HCT116 (cell line): ENCODE measurements around the gene ELFN2. TPM values are rescaled to one million over a fixed set of nuclear protein-coding genes. Genes with fewer than 3 reads are reported as not detected.

Source experiments
- ATAC-seq: fragments of 200-7000 bp; cut with Tn5 transposase; 2 replicates; pipeline ENCODE4 v1.9.1; 2020; ENCODE audit warnings: mild to moderate bottlenecking, moderate library complexity
- BruUV-seq: library from RNA; stranded (reverse); fragments of 400-500 nt; replicated peaks from 2 replicates; lab custom pipeline; 2021; lab: Mats Ljungman, UMichigan
- CTCF ChIA-PET: fragments of 300-600 bp; sonication (Branson Sonifier 250); formaldehyde crosslinking; loops from one replicate; lab custom pipeline; 2021; ENCODE audit warnings: antibody characterized with exemption; lab: Charles Lee
- POLR2A ChIA-PET: fragments of 300-600, 350-600 bp; sonication (Branson Sonifier 250); formaldehyde crosslinking; loops from one replicate; lab custom pipeline; 2021; ENCODE audit warnings: antibody characterized with exemption; lab: Charles Lee
- RAD21 ChIA-PET, 2 experiments: fragments of 300-600 bp; sonication (Branson Sonifier 250); formaldehyde crosslinking; loops; one replicate each; lab custom pipeline; 2023; ENCODE audit warnings: low total read pairs in 2 of 2; ENCODE audit not compliant: uncharacterized antibody in 2 of 2, unreplicated experiment in 2 of 2, low non-redundant PET in 1 of 2; lab: Charles Lee
- DNase-seq: peaks from one replicate; pipeline ENCODE4 v3.0.0-alpha.2; 2010; ENCODE audit warnings: low read depth, low spot score
- H2AFZ ChIP-seq: fragments of 200-600 bp; shearing (Covaris generic), sonication (generic); 2 replicates; pipeline ENCODE4 v1.6.1; 2017; ENCODE audit warnings: low read depth, mixed run types, mixed read lengths, antibody characterized with exemption, low read length; ENCODE audit not compliant: poor library complexity, severe bottlenecking
- H3K27ac ChIP-seq: 2 replicates; pipeline ENCODE4 v1.5.1; 2012; ENCODE audit warnings: low read depth, low read length
- H3K27me3 ChIP-seq: fragments of 200-600 bp; sonication (generic); 2 replicates; pipeline ENCODE4 v1.6.1; 2016; ENCODE audit warnings: mixed run types, low read length, mixed read lengths; ENCODE audit not compliant: insufficient read depth
- H3K36me3 ChIP-seq, 2 experiments: fragments of 200-500 bp in 1 of 2; fragments of 200-600 bp in 1 of 2; sonication (Bioruptor generic) in 1 of 2; sonication (generic) in 1 of 2; 2 replicates each; pipeline versions ENCODE4 v1.5.1 to v1.6.1; 2014 to 2016; ENCODE audit warnings: low read length in 2 of 2, inconsistent platforms in 1 of 2, mixed read lengths in 1 of 2, mixed run types in 1 of 2; ENCODE audit not compliant: insufficient read depth in 2 of 2, control insufficient read depth in 1 of 2
- H3K4me1 ChIP-seq, 2 experiments: fragments of 200-600 bp in 1 of 2; sonication (generic) in 1 of 2; 2 replicates each; pipeline versions ENCODE4 v1.5.1 to v1.6.1; 2012 to 2017; ENCODE audit warnings: low read length in 2 of 2, inconsistent platforms in 1 of 2, mild to moderate bottlenecking in 1 of 2, mixed read lengths in 1 of 2, mixed run types in 1 of 2, moderate library complexity in 1 of 2; ENCODE audit not compliant: insufficient read depth in 2 of 2, control insufficient read depth in 1 of 2
- H3K4me2 ChIP-seq: fragments of 200-600 bp; sonication (generic); 2 replicates; pipeline ENCODE4 v1.6.1; 2017; ENCODE audit warnings: mixed run types, low read length, mixed read lengths
- H3K4me3 ChIP-seq, 2 experiments: fragments of 200-600 bp in 1 of 2; sonication (generic) in 1 of 2; replicated peaks in 1 of 2; 2 replicates each; pipeline ENCODE4 v1.5.1; 2011 to 2016; ENCODE audit warnings: low read length in 2 of 2, control low read depth in 1 of 2, low read depth in 1 of 2, mild to moderate bottlenecking in 1 of 2, mixed read lengths in 1 of 2, mixed run types in 1 of 2
- H3K79me2 ChIP-seq: fragments of 200-600 bp; sonication (generic); 2 replicates; pipeline ENCODE4 v1.6.1; 2017; ENCODE audit warnings: mild to moderate bottlenecking, mixed run types, low read length, moderate library complexity, mixed read lengths; ENCODE audit not compliant: insufficient read depth
- H3K9ac ChIP-seq: fragments of 200-600 bp; sonication (generic); 2 replicates; pipeline ENCODE4 v1.6.1; 2016; ENCODE audit warnings: low read length, mixed read lengths
- H3K9me2 ChIP-seq: fragments of 200-600 bp; sonication (generic), shearing (Covaris generic); 2 replicates; pipeline ENCODE4 v1.6.1; 2017; ENCODE audit warnings: mixed run types, mild to moderate bottlenecking, moderate library complexity; ENCODE audit not compliant: insufficient read depth
- H3K9me3 ChIP-seq, 2 experiments: fragments of 200-500 bp in 1 of 2; fragments of 200-600 bp in 1 of 2; sonication (Bioruptor generic) in 1 of 2; sonication (generic) in 1 of 2; 2 replicates each; pipeline ENCODE4 v1.6.1; 2014 to 2017; ENCODE audit warnings: low read length in 2 of 2, mixed read lengths in 2 of 2, inconsistent platforms in 1 of 2, low read depth in 1 of 2, mild to moderate bottlenecking in 1 of 2, mixed run types in 1 of 2, moderate library complexity in 1 of 2; ENCODE audit not compliant: control insufficient read depth in 1 of 2, insufficient read depth in 1 of 2
- H4K20me1 ChIP-seq: fragments of 200-600 bp; sonication (generic), shearing (Covaris generic); 2 replicates; pipeline ENCODE4 v1.6.1; 2017; ENCODE audit warnings: mixed run types, mild to moderate bottlenecking, moderate library complexity; ENCODE audit not compliant: insufficient read depth
- CBX3 ChIP-seq: IDR thresholded peaks from 2 replicates; pipeline ENCODE4 v1.6.1; 2012; ENCODE audit warnings: low read depth
- EZH2 ChIP-seq: fragments of 200-600 bp; sonication (generic); IDR thresholded peaks from 2 replicates; pipeline ENCODE4 v1.6.1; 2017; ENCODE audit warnings: antibody characterized with exemption, mixed run types
- FOSL1 ChIP-seq: IDR thresholded peaks from 2 replicates; pipeline ENCODE4 v1.6.1; 2012; ENCODE audit warnings: low read depth
- JUND ChIP-seq: IDR thresholded peaks from 2 replicates; pipeline ENCODE4 v1.6.1; 2012
- RAD21 ChIP-seq: IDR thresholded peaks from 2 replicates; pipeline ENCODE4 v1.6.1; 2012; ENCODE audit warnings: low read depth, mild to moderate bottlenecking
- SRF ChIP-seq: IDR thresholded peaks from 2 replicates; pipeline ENCODE4 v1.6.1; 2012; ENCODE audit warnings: low read depth
- TCF7L2 ChIP-seq: IDR thresholded peaks from 2 replicates; pipeline ENCODE4 v1.7.0; 2011; ENCODE audit warnings: borderline replicate concordance, inconsistent platforms; ENCODE audit not compliant: insufficient read depth, insufficient read length; ENCODE audit errors: extremely low read depth
- YY1 ChIP-seq: IDR thresholded peaks from 2 replicates; pipeline ENCODE4 v1.6.1; 2011; ENCODE audit warnings: low read length, low read depth, moderate library complexity, mild to moderate bottlenecking; ENCODE audit not compliant: insufficient replicate concordance; ENCODE audit errors: extremely low read depth
- ZFX ChIP-seq: fragments of 450-650 bp; IDR thresholded peaks from 2 replicates; pipeline ENCODE4 v1.6.1; 2017
- intact Hi-C: fragments of 100-400 bp; cut with micrococcal nuclease; formaldehyde crosslinking; loops from 2 replicates; pipeline ENCODE4 v1.10.0; 2022
- total RNA-seq: library from RNA; stranded (reverse); gene quantifications from one replicate; pipeline ENCODE4 v1.2.1, GENCODE V29; 2021; ENCODE audit not compliant: unreplicated experiment
- TF ChIP-seq, protein P1 (sequence below), 3 experiments: fragments of 200-600 bp in 1 of 3; sonication (generic) in 1 of 3; IDR thresholded peaks in 2 of 3; conservative IDR thresholded peaks in 1 of 3; 2 replicates each; pipeline ENCODE4 v1.5.1; 2012 to 2017; ENCODE audit warnings: low read depth in 2 of 3, low read length in 2 of 3, antibody characterized with exemption in 1 of 3, borderline replicate concordance in 1 of 3, control low read depth in 1 of 3, mild to moderate bottlenecking in 1 of 3, mixed read lengths in 1 of 3, mixed run types in 1 of 3, moderate library complexity in 1 of 3; ENCODE audit not compliant: insufficient read depth in 1 of 3
- TF ChIP-seq, protein P2 (sequence below): IDR thresholded peaks from 2 replicates; pipeline ENCODE4 v1.6.1; 2012
- TF ChIP-seq, protein P3 (sequence below): IDR thresholded peaks from 2 replicates; pipeline ENCODE4 v1.6.1; 2012
- TF ChIP-seq, protein P4 (sequence below): IDR thresholded peaks from 2 replicates; pipeline ENCODE4 v1.6.1; 2012; ENCODE audit warnings: low read depth
- TF ChIP-seq, protein P5 (sequence below): IDR thresholded peaks from 2 replicates; pipeline ENCODE4 v1.6.1; 2011; ENCODE audit warnings: mild to moderate bottlenecking, low read length, moderate library complexity; ENCODE audit not compliant: insufficient replicate concordance; ENCODE audit errors: extremely low read depth

ELFN2 gene
- total RNA-seq, 1 experiment from 2014 or later = 45.4 TPM

DNA sequence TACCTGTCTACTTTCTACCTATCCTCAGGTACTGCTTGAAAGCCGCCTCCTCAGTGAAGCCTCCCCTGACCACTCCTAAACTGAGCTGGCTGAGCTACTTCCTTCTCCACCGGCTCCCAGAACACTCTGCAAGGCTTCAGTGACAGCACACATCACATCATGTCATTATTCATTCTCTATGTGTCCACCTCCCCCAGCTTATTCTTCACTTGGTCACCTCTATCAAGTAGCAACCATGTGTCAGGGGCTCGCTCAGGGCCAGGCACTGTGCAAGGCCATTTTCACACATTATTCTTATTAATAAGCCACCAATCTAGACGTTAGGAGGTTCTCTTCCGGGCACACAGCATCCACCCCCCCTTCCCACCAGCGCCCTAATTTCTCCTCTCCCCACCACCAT is 3.7 kb upstream of the ELFN2 start:
- H2AFZ ChIP-seq = no peak overlapping the region
- no peaks in the 10 kb centered on the region for H3K9me2 ChIP-seq
- no peaks in the 10 kb centered on the region for H3K27me3 ChIP-seq
- peaks cover 0 to 12% of the 10 kb centered on the region in 2 experiments; a peak in 1 of 4 replicates for H3K9me3 ChIP-seq
- BruUV-seq = no TSS peak
- peaks cover 55 to 86% of the 10 kb centered on the region in 2 experiments for H3K4me1 ChIP-seq
- peak overlapping the region; percentile 60 for H3K4me2 ChIP-seq
- H4K20me1 ChIP-seq = no peaks in the 10 kb centered on the region
- no peak overlapping the region for H3K4me3 ChIP-seq
- no peak for ATAC-seq
- ChIA-PET CTCF (interaction anchor here (1.0 to 5.7 kb wide), 3 partner anchors 11 to 114 kb away, joined by 3 to 47 read pairs (median 5); no protein-coding TSS in a partner anchor), RAD21 (interaction anchor here in 1 of 2 experiments (0.7 to 0.8 kb wide), 3 partner anchors 88 to 113 kb away, joined by 3 to 5 read pairs (median 4); no protein-coding TSS in a partner anchor), POLR2A (interaction anchor here (0.7 to 2.2 kb wide), 3 partner anchors 100 to 156 kb away, joined by 3 to 9 read pairs (median 6); no protein-coding TSS in a partner anchor)
- no peak for DNase-seq
- no peaks in the 10 kb centered on the region for H3K36me3 ChIP-seq
- peak overlapping the region; percentile 86 for H3K27ac ChIP-seq
- intact Hi-C loops = no loop called here
- H3K79me2 ChIP-seq = peaks cover 22% of the 10 kb centered on the region
- peak overlapping the region; percentile 44; the same call in 1 of the 2 replicates for H3K9ac ChIP-seq
- TF ChIP-seq CBX3 (no peak), TCF7L2 (no peak), YY1 (no peak), RAD21 (no peak), ZFX (no peak), JUND (no peak), FOSL1 (no peak), EZH2 (no peak), SRF (no peak)
- TF ChIP-seq, protein P1, sequence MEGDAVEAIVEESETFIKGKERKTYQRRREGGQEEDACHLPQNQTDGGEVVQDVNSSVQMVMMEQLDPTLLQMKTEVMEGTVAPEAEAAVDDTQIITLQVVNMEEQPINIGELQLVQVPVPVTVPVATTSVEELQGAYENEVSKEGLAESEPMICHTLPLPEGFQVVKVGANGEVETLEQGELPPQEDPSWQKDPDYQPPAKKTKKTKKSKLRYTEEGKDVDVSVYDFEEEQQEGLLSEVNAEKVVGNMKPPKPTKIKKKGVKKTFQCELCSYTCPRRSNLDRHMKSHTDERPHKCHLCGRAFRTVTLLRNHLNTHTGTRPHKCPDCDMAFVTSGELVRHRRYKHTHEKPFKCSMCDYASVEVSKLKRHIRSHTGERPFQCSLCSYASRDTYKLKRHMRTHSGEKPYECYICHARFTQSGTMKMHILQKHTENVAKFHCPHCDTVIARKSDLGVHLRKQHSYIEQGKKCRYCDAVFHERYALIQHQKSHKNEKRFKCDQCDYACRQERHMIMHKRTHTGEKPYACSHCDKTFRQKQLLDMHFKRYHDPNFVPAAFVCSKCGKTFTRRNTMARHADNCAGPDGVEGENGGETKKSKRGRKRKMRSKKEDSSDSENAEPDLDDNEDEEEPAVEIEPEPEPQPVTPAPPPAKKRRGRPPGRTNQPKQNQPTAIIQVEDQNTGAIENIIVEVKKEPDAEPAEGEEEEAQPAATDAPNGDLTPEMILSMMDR (IDR thresholded peaks at IDR 0.05 in 2 of 3, conservative IDR thresholded peaks at IDR 0.05 in 1 of 3; ENCODE audit: borderline replicate concordance in 1 of 3, insufficient read depth in 1 of 3, low read depth in 2 of 3, low read length in 2 of 3) = no peak
- TF ChIP-seq, protein P2, sequence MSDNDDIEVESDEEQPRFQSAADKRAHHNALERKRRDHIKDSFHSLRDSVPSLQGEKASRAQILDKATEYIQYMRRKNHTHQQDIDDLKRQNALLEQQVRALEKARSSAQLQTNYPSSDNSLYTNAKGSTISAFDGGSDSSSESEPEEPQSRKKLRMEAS = no peak
- TF ChIP-seq, protein P3, sequence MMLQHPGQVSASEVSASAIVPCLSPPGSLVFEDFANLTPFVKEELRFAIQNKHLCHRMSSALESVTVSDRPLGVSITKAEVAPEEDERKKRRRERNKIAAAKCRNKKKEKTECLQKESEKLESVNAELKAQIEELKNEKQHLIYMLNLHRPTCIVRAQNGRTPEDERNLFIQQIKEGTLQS = no peak
- TF ChIP-seq, protein P4, sequence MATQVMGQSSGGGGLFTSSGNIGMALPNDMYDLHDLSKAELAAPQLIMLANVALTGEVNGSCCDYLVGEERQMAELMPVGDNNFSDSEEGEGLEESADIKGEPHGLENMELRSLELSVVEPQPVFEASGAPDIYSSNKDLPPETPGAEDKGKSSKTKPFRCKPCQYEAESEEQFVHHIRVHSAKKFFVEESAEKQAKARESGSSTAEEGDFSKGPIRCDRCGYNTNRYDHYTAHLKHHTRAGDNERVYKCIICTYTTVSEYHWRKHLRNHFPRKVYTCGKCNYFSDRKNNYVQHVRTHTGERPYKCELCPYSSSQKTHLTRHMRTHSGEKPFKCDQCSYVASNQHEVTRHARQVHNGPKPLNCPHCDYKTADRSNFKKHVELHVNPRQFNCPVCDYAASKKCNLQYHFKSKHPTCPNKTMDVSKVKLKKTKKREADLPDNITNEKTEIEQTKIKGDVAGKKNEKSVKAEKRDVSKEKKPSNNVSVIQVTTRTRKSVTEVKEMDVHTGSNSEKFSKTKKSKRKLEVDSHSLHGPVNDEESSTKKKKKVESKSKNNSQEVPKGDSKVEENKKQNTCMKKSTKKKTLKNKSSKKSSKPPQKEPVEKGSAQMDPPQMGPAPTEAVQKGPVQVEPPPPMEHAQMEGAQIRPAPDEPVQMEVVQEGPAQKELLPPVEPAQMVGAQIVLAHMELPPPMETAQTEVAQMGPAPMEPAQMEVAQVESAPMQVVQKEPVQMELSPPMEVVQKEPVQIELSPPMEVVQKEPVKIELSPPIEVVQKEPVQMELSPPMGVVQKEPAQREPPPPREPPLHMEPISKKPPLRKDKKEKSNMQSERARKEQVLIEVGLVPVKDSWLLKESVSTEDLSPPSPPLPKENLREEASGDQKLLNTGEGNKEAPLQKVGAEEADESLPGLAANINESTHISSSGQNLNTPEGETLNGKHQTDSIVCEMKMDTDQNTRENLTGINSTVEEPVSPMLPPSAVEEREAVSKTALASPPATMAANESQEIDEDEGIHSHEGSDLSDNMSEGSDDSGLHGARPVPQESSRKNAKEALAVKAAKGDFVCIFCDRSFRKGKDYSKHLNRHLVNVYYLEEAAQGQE = no peak
- TF ChIP-seq, protein P5, sequence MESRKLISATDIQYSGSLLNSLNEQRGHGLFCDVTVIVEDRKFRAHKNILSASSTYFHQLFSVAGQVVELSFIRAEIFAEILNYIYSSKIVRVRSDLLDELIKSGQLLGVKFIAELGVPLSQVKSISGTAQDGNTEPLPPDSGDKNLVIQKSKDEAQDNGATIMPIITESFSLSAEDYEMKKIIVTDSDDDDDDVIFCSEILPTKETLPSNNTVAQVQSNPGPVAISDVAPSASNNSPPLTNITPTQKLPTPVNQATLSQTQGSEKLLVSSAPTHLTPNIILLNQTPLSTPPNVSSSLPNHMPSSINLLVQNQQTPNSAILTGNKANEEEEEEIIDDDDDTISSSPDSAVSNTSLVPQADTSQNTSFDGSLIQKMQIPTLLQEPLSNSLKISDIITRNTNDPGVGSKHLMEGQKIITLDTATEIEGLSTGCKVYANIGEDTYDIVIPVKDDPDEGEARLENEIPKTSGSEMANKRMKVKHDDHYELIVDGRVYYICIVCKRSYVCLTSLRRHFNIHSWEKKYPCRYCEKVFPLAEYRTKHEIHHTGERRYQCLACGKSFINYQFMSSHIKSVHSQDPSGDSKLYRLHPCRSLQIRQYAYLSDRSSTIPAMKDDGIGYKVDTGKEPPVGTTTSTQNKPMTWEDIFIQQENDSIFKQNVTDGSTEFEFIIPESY = no peak
